Measurements from ENCODE around the gene TOP1.

The TOP1 gene

DNA sequence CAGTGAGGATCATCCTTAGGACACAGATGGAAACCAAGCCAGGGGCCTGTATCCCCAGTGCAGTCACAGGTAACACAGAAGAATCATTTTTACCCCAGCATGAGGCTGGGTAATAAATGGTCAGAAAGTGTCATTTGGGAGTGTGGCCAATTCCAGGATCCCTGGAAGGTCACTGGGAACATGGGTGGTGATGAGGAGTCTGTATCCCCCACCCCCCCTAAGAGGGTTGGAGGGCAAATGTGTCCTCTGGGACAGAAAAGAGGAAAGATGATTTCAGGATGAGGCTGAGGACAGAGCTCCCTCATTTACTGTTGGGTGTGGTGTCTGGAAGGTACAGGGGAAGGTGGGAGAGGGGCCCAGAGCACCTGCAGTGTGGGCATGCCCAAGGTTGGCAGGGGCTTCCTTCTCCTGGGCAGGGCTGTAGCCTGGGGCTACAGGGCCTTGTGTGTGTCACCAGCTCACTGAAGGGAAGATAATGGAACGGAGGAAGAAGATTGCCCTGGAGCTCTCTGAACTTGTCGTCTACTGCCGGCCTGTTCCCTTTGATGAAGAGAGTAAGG, 143.2 kb downstream of the TOP1 start:
- DNase-seq: no peak

DNA sequence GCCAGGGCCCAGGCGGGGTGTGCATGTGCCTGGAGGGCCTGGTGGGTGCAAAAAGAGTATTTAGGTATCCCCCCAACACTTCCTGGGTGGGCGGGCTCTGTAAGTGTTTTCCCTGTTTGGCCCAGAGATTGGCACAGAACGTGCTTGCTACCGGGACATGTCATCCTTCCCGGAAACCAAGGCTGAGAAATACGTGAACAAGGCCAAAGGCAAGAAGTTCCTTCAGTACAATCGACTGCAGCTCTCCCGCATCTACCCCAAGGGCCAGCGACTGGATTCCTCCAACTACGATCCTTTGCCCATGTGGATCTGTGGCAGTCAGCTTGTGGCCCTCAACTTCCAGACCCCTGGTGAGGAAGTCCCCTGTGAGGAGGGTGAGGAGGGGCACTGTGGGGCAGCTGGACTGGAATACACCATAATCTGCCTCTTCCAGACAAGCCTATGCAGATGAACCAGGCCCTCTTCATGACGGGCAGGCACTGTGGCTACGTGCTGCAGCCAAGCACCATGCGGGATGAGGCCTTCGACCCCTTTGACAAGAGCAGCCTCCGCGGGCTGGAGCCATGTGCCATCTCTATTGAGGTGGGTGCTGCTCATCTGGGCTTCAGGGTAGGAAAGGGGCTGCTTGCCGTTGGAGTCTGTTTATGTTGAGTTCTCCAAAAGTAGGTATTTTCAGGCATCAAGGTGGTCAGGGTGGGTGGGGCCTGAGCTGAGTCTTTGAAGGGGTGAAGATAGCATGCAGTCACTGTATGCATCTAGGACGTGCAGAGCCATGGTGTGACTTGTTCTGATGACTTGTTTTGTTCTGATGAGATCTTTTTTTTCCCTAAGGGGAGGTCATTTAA, 143.9 kb downstream of the TOP1 start:
- DNase-seq: no peak

DNA sequence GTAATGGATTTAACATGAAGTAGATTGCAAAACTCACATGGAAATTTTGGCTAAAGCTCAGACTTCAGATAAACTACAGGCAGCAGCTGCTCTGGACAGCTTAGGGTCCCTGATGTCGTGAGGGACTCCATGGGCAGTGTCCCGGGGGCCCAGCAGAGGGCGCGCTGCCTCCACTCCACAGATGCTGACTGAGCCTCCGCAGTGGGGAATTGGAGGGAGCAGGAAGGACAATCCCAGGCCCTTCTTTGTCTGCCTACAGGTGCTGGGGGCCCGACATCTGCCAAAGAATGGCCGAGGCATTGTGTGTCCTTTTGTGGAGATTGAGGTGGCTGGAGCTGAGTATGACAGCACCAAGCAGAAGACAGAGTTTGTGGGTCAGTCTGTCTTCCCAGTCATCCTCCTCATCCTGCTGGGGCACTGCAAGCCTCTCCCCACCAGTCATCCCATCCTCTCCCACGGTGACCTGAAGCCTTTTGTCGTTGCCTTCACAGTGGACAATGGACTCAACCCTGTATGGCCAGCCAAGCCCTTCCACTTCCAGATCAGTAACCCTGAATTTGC, 144.6 kb downstream of the TOP1 start:
- DNase-seq: peak; percentile 21

DNA sequence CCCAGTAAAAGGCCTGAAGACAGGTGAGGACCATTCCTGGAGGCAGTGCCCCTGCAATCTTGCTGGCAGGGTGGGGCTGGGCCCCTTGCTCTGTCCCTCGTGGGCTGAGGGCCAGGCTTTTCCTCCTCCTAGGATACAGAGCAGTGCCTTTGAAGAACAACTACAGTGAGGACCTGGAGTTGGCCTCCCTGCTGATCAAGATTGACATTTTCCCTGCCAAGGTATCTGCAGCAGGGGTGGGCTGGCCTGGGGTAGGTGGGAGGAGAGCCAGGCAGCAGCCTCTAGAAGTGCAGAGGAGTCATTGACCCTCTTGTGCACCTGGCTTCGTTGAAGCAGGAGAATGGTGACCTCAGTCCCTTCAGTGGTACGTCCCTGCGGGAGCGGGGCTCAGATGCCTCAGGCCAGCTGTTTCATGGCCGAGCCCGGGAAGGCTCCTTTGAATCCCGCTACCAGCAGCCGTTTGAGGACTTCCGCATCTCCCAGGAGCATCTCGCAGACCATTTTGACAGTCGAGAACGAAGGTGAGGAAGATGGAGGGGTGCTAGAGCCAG, 145.2 kb downstream of the TOP1 start:
- no peak for DNase-seq

Data from NCI-H1105 (cell line).